SU-DHL-6 (cell line): ENCODE data around the gene ROR1.
"Not testable (repeated sequence)": the region's sequence is repeated elsewhere in the genome, so short reads cannot be mapped to it uniquely, and the experiment has no call there.

Experiments
- H2AFZ ChIP-seq: fragments of 200-600 bp; sonication (generic); 2 replicates; pipeline ENCODE4 v1.6.1; 2014; ENCODE audit warnings: low read depth, mild to moderate bottlenecking, moderate library complexity, mixed read lengths, antibody characterized with exemption, low read length; ENCODE audit not compliant: severe bottlenecking
- H3F3A ChIP-seq: fragments of 200-600 bp; shearing (Covaris generic); 2 replicates; pipeline ENCODE4 v1.6.0; 2016; ENCODE audit warnings: antibody characterized with exemption, mild to moderate bottlenecking; ENCODE audit not compliant: insufficient read depth
- H3K27ac ChIP-seq: fragments of 200-600 bp; sonication (generic); 2 replicates; pipeline ENCODE4 v1.5.1; 2016; ENCODE audit warnings: low read depth, mild to moderate bottlenecking, low read length, moderate library complexity, mixed read lengths
- H3K27me3 ChIP-seq: fragments of 200-600 bp; sonication (generic), shearing (Covaris generic); 2 replicates; pipeline ENCODE4 v1.6.0; 2014; ENCODE audit warnings: mild to moderate bottlenecking, low read length
- H3K36me3 ChIP-seq: fragments of 200-600 bp; sonication (generic); 2 replicates; pipeline ENCODE4 v1.6.1; 2014; ENCODE audit warnings: mild to moderate bottlenecking, low read length, mixed read lengths
- H3K4me2 ChIP-seq: fragments of 300-600, 200-600 bp; shearing (Covaris generic), sonication (generic); 2 replicates; pipeline ENCODE4 v1.6.0; 2014; ENCODE audit warnings: low read length, low read depth, mild to moderate bottlenecking; ENCODE audit not compliant: poor library complexity, severe bottlenecking
- H3K4me3 ChIP-seq: fragments of 200-600 bp; sonication (generic); 2 replicates; pipeline ENCODE4 v1.5.1; 2014; ENCODE audit warnings: antibody characterized with exemption, low read length, mild to moderate bottlenecking, mixed read lengths; ENCODE audit not compliant: insufficient read depth, poor library complexity, severe bottlenecking
- H3K79me2 ChIP-seq: fragments of 200-600 bp; sonication (generic); 2 replicates; pipeline ENCODE4 v1.6.1; 2014; ENCODE audit warnings: mild to moderate bottlenecking, low read length, moderate library complexity; ENCODE audit not compliant: insufficient read depth
- H3K9ac ChIP-seq: fragments of 200-600 bp; sonication (generic); 2 replicates; pipeline ENCODE4 v1.7.0; 2014; ENCODE audit warnings: mild to moderate bottlenecking, low read length
- H3K9me2 ChIP-seq: fragments of 200-600 bp; sonication (generic); replicated peaks from 2 replicates; pipeline ENCODE4 v1.6.1; 2014; ENCODE audit warnings: low read length; ENCODE audit not compliant: insufficient read depth
- H3K9me3 ChIP-seq: fragments of 200-600 bp; sonication (generic); 2 replicates; pipeline ENCODE4 v1.6.1; 2014; ENCODE audit warnings: low read length, mixed read lengths; ENCODE audit not compliant: insufficient read depth
- H4K20me1 ChIP-seq: fragments of 200-600 bp; sonication (generic); 2 replicates; pipeline ENCODE4 v1.6.1; 2014; ENCODE audit warnings: low read depth, mild to moderate bottlenecking, antibody characterized with exemption, low read length, moderate library complexity, mixed read lengths
- CTCF ChIP-seq: fragments of 200-600 bp; sonication (generic); IDR thresholded peaks from one replicate; pipeline ENCODE4 v1.5.1; 2017; ENCODE audit warnings: antibody characterized with exemption, mild to moderate bottlenecking, low read length, moderate library complexity; ENCODE audit not compliant: insufficient read depth, poor library complexity, severe bottlenecking
- EZH2phosphoT487 ChIP-seq: fragments of 200-600 bp; sonication (generic), shearing (Covaris generic); conservative IDR thresholded peaks from 2 replicates; pipeline ENCODE4 v1.6.1; 2018; ENCODE audit warnings: mild to moderate bottlenecking, antibody characterized with exemption, low read length, moderate library complexity, mixed read lengths

ROR1 gene

DNA sequence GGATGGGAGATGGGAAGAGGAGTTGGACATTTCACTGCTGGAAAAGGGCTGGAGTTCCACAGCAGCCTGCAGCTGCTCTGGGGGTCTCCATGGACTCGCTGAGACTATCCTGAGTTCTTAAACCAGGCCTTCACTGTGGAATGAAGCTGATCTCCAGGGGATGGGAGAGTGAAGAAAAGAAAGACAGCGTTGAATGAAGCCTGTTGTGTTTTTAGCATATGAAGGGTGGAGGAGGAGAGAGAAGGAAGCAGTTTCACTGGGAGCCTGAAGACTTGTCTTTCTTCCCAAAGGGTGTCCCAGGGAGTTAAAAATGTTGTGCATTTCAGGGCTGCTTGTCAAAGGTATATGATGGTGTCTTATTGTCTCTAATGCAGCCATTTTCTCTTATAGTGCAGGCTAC lies 9.2 kb downstream of the ROR1 start:
- TF ChIP-seq EZH2phosphoT487: no peak
- TF ChIP-seq CTCF: no peak

DNA sequence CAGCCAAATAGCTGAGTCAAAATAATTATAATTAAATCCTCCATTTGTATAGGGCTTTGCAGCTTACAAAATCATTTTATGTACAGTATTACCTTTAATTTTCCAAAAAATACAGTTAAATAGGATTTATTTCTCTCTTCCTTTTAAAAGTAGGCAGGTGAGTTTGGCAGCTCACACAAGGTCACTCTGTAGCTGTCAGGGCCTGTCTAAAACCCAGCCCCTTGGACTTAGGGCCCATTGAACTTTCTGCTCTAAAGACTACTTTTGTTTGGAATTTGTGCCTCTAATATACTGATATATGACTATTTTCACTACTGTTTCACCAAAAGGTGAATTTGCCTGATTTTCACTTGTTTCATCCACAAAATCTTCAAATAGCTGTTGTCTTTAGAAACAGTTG lies 10.3 kb downstream of the ROR1 start:
- no peaks in the 10 kb centered on the region; the same call in 1 of the 2 replicates for H3K9me2 ChIP-seq
- no peaks in the 10 kb centered on the region for H3K27me3 ChIP-seq
- H3K9ac ChIP-seq: no peak overlapping the region
- no peak overlapping the region for H2AFZ ChIP-seq
- H3F3A ChIP-seq: no peaks in the 10 kb centered on the region
- no peaks in the 10 kb centered on the region for H3K36me3 ChIP-seq
- no peak for TF ChIP-seq CTCF
- no peak for TF ChIP-seq EZH2phosphoT487
- no peak overlapping the region for H3K4me2 ChIP-seq
- no peaks in the 10 kb centered on the region for H3K9me3 ChIP-seq
- no peak overlapping the region for H3K4me3 ChIP-seq
- no peak overlapping the region for H3K27ac ChIP-seq
- H4K20me1 ChIP-seq: no peaks in the 10 kb centered on the region
- H3K79me2 ChIP-seq: no peaks in the 10 kb centered on the region

More for the DNA sequence above, 9.2 kb downstream of the ROR1 start:
- Histone ChIP-seq H3K9me2 (no peaks in the 10 kb centered on the region), H3K9ac (no peak overlapping the region), H3K36me3 (no peaks in the 10 kb centered on the region), H3K4me3 (no peak overlapping the region), H3K4me2 (no peak overlapping the region), H3K79me2 (no peaks in the 10 kb centered on the region), H3K27ac (no peak overlapping the region), H3K27me3 (no peaks in the 10 kb centered on the region), H3K9me3 (no peaks in the 10 kb centered on the region), H3F3A (no peaks in the 10 kb centered on the region), H4K20me1 (no peaks in the 10 kb centered on the region), H2AFZ (no peak overlapping the region)

DNA sequence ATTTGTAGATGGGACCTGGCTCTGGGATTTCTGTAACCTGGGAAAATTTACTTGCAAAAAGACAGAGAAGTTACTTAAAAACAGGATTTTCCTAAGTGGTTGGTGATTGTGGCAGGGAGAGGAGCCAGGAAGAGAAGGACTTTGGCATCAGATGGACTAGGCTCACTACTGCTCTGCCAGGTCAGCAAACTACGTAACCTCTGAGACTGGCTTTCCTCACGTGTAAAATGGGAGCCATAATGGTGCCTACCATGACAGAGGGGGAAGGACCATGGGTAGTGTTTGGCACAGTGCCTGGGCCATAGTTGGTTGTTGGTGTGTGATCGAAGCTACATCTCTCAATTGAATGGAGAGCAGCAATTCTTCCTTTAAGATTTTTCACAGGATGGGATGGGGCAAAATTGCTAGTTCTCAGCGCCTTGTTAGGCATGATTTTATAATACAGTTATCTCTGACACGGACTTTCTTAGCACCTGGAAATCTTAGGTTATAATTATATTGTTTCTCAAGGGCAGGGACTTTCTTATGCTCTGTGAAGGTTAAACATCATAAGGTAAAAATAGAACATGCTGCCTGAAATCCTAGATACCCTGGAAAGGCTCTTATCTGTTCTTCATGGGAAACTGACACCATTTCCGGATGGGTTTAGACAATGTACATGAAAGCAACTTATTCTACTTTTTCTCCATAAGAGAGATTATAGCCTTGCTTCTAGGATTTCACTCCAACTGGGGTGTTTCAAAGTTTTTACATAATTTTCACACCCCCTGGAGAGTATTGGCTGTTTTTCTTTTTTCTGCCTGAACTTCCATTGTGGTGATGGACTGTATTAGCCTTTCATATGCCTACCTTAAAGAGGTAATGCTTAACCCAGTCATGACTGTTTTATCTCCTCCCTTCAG lies 10.9 kb downstream of the ROR1 start:
- Histone ChIP-seq H4K20me1 (no peaks in the 10 kb centered on the region), H3K9me3 (no peaks in the 10 kb centered on the region), H3K36me3 (no peaks in the 10 kb centered on the region), H3K9me2 (no peaks in the 10 kb centered on the region; the same call in 1 of the 2 replicates), H3K9ac (no peak overlapping the region), H3F3A (no peaks in the 10 kb centered on the region), H3K27me3 (no peaks in the 10 kb centered on the region), H3K4me2 (no peak overlapping the region), H3K27ac (no peak overlapping the region), H3K4me3 (no peak overlapping the region), H3K79me2 (no peaks in the 10 kb centered on the region), H2AFZ (no peak overlapping the region)
- TF ChIP-seq CTCF (no peak), EZH2phosphoT487 (no peak)

- not testable (repeated sequence) for H3K4me2 ChIP-seq, H4K20me1 ChIP-seq, H3K9ac ChIP-seq, H3K36me3 ChIP-seq, H3K9me2 ChIP-seq, H3K9me3 ChIP-seq, H3K79me2 ChIP-seq, H2AFZ ChIP-seq, H3K27ac ChIP-seq, H3K4me3 ChIP-seq, H3K27me3 ChIP-seq, H3F3A ChIP-seq
These were observed 13.5 kb downstream of the ROR1 start for GRCh38 chr1:63787270-63787669.
